Common myeloid progenitor, CD34-positive (primary cell): ENCODE measurements around the gene SLC2A4RG.

Source experiments
- CTCF ChIA-PET: fragments of 350-600 bp; sonication (Branson Sonifier 250); formaldehyde crosslinking; loops from one replicate; lab custom pipeline; 2021; ENCODE audit warnings: antibody characterized with exemption; lab: Charles Lee
- POLR2A ChIA-PET: fragments of 350-600 bp; sonication (Branson Sonifier 250); formaldehyde crosslinking; loops from one replicate; lab custom pipeline; 2021; ENCODE audit warnings: antibody characterized with exemption; lab: Charles Lee
- DNase-seq, 3 donors: peaks; one replicate each; pipeline versions ENCODE4 v3.0.0 to v3.0.0-alpha.2; 2013
- H3K27ac ChIP-seq, 2 experiments: 1 replicate in 1 of 2; 2 replicates in 1 of 2; pipeline ENCODE4 v1.7.0; 2013; ENCODE audit warnings: inconsistent platforms in 2 of 2, low read length in 2 of 2, mild to moderate bottlenecking in 2 of 2, low read depth in 1 of 2, moderate library complexity in 1 of 2; ENCODE audit not compliant: severe bottlenecking in 2 of 2, insufficient read depth in 1 of 2, poor library complexity in 1 of 2
- H3K27me3 ChIP-seq, 5 experiments: replicated peaks in 2 of 5; 1 replicate in 3 of 5; 2 replicates in 2 of 5; pipeline versions ENCODE4 v1.6.1 to v1.7.0; 2013; ENCODE audit warnings: low read length in 4 of 5, mild to moderate bottlenecking in 2 of 5, moderate library complexity in 2 of 5, inconsistent platforms in 1 of 5; ENCODE audit not compliant: insufficient read depth in 5 of 5, control insufficient read depth in 4 of 5
- H3K36me3 ChIP-seq, 4 experiments: 1 replicate in 2 of 4; 2 replicates in 2 of 4; pipeline versions ENCODE4 v1.6.1 to v1.7.0; 2013; ENCODE audit warnings: low read length in 3 of 4, control low read depth in 1 of 4, mild to moderate bottlenecking in 1 of 4; ENCODE audit not compliant: control insufficient read depth in 4 of 4, insufficient read depth in 4 of 4
- H3K4me1 ChIP-seq, 4 experiments: 1 replicate in 3 of 4; 2 replicates in 1 of 4; pipeline versions ENCODE4 v1.6.1 to v1.7.1; 2013; ENCODE audit warnings: low read length in 3 of 4, mild to moderate bottlenecking in 3 of 4, control low read depth in 1 of 4, inconsistent platforms in 1 of 4, moderate library complexity in 1 of 4; ENCODE audit not compliant: control insufficient read depth in 4 of 4, insufficient read depth in 4 of 4; ENCODE audit errors: control extremely low read depth in 1 of 4
- H3K4me3 ChIP-seq, 7 experiments: 1 replicate in 4 of 7; 2 replicates in 3 of 7; pipeline versions ENCODE4 v1.5.1 to v1.7.0; 2013; ENCODE audit warnings: mild to moderate bottlenecking in 7 of 7, low read length in 6 of 7, moderate library complexity in 6 of 7, inconsistent platforms in 2 of 7, low read depth in 2 of 7, control low read depth in 1 of 7; ENCODE audit not compliant: insufficient read depth in 4 of 7, control insufficient read depth in 1 of 7; ENCODE audit errors: extremely low read depth in 1 of 7
- H3K9me3 ChIP-seq, 5 experiments: 1 replicate in 4 of 5; 2 replicates in 1 of 5; pipeline versions ENCODE4 v1.6.1 to v1.7.1; 2013; ENCODE audit warnings: low read length in 4 of 5, mild to moderate bottlenecking in 2 of 5, inconsistent platforms in 1 of 5, low read depth in 1 of 5, moderate library complexity in 1 of 5; ENCODE audit not compliant: control insufficient read depth in 4 of 5, insufficient read depth in 2 of 5; ENCODE audit errors: control extremely low read depth in 1 of 5
- WGBS: methylation state at CpG from one replicate; pipeline ENCODE4 v1.1.5; 2013; ENCODE audit not compliant: insufficient coverage; 5-methylcytosine and 5-hydroxymethylcytosine counted together

Gene SLC2A4RG

DNA sequence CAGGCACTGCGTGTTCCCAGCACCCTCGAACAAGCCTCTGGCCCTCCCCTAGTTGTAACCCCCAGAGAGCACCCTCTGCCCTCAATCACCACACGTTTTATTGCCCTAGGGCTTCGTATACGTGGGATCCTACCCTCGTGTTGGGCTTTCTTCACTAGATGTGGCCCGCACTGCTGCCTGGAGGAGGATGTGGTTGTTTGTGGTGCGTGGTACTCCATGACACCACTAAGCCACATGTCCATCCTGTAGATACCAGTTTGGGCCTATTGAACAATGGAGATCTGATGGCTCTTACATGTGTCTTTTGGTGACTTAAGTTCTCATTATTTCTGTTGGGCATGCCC lies 17.0 kb downstream of the SLC2A4RG start:
- CTCF ChIA-PET: no interaction called here
- H3K4me1 ChIP-seq: peaks cover 0 to 5% (median 0%) of the 10 kb centered on the region in 4 experiments
- H3K27ac ChIP-seq: no peak overlapping the region
- no peaks in the 10 kb centered on the region for H3K27me3 ChIP-seq
- 95% methylated on average over 2 of the region's 8 CpGs for WGBS
- H3K4me3 ChIP-seq: no peak overlapping the region
- POLR2A ChIA-PET: no interaction called here
- no peaks in the 10 kb centered on the region for H3K9me3 ChIP-seq
- no peaks in the 10 kb centered on the region for H3K36me3 ChIP-seq
- peak in 2 of 3 donors; percentile 43 to 52 for DNase-seq

DNA sequence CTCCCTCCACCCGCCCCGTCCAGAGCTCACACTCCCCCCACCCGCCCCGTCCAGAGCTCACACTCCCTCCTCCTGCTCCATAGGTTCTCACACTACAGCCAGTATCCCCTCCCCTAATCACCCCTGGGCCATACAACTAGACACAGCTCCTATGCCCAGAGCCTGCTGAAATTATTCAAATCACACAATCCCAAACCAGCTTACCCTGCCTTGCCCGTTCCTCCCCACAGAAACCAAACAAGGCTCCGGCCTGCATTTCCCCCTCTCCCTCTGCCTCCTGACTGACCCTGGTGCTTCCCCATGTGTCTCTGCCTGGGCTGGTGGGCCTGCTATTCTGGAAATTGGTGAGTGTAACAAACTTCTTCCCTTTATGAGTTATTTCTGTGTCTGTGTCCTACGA lies 18.6 kb downstream of the SLC2A4RG start:
- POLR2A ChIA-PET: no interaction called here
- H3K27ac ChIP-seq: no peak overlapping the region
- H3K27me3 ChIP-seq: no peaks in the 10 kb centered on the region
- CTCF ChIA-PET: interaction anchor here (0.8 to 1.2 kb wide), 2 partner anchors 18 to 19 kb away, joined by 3 read pairs; no protein-coding TSS in a partner anchor
- DNase-seq: no peak
- WGBS: 92% methylated on average over 6 of the region's 7 CpGs
- H3K4me1 ChIP-seq: peaks cover 0 to 5% (median 0%) of the 10 kb centered on the region in 4 experiments
- H3K4me3 ChIP-seq: no peak overlapping the region
- H3K36me3 ChIP-seq: peaks cover 0 to under 1% (median 0%) of the 10 kb centered on the region in 4 experiments
- no peaks in the 10 kb centered on the region for H3K9me3 ChIP-seq

DNA sequence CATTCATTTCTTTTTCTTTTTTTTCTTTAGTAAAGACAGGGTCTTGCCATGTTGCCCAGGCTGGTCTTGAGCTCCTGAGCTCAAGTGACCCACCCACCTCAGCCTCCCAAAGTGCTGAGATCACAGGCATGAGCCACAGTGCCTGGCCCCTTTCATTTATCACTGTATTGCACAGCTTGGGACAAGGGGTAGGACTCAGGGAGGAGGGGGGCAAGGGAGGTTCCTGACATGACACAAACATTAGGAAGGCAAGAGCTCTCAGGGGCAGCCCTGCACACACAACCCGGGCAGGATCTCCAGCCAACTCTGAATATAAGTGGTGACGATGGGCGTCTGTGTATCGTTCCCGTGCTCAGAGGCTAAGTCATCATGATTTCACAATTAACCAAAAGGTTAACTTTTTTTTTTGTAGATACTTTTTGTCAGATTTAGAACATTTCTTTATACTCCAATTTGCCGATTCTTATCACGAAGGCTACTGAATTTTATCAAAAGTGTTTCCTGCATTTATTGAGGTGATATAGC lies 19.9 kb downstream of the SLC2A4RG start:
- Histone ChIP-seq H3K27ac (no peak overlapping the region), H3K9me3 (no peaks in the 10 kb centered on the region), H3K27me3 (no peaks in the 10 kb centered on the region), H3K4me3 (no peak overlapping the region), H3K36me3 (peaks cover 0 to 4% (median 0%) of the 10 kb centered on the region in 4 experiments), H3K4me1 (peaks cover 0 to 5% (median 0%) of the 10 kb centered on the region in 4 experiments)
- CTCF ChIA-PET: interaction anchor here (2.0 kb wide), 1 partner anchor 9 kb away, joined by 6 read pairs; no protein-coding TSS in a partner anchor
- POLR2A ChIA-PET: no interaction called here
- no CpG with 5 or more reads among the region's 7 CpGs for WGBS
- DNase-seq: no peak

DNA sequence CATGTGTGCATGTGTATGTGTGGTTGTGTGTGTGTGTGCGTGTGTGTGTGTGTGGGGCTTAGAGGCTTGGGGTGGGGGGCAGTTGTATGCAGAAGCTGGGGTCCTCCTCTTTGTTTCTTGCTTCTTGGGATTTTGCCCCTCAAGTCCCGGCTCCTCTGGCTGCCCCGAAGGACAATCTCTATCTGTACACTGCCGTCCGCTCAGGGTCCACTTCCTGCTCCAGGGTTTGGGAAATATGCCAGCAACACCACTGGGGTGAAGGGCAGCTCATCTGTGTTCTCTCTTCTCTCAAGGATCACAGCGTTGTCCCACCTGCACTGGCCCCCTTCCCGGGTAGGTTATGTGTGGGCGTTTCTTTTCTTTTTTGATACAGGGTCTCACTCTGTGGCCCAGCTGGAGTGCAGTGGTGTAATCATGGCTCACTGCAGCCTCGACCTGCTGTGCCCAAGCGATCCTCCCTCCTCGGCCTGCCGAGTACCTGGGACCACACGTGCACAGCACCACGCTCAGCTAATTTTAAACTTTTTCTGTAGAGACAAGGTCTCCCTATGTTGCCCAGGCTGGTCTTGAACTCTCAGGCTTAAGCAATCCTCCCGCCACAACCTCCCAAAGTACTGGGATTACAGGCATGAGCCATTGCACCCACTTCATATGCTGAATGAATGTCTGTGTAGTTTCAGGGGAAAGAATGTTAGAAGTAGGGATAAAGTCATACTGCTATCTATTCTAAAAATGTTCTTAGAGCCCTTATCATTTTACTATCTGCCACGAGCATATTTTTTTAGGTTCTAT lies 25.7 kb downstream of the SLC2A4RG start:
- no peaks in the 10 kb centered on the region for H3K27me3 ChIP-seq
- H3K9me3 ChIP-seq: no peaks in the 10 kb centered on the region
- no peak overlapping the region for H3K27ac ChIP-seq
- no peak for DNase-seq
- POLR2A ChIA-PET: interaction anchor here (0.6 kb wide), 1 partner anchor 18 kb away, joined by 3 read pairs; no protein-coding TSS in a partner anchor
- no peak overlapping the region for H3K4me3 ChIP-seq
- CTCF ChIA-PET: no interaction called here
- WGBS: 93% methylated on average over 13 of the region's 16 CpGs
- no peaks in the 10 kb centered on the region for H3K4me1 ChIP-seq
- H3K36me3 ChIP-seq: peaks cover 2 to 23% (median 7%) of the 10 kb centered on the region in 4 experiments

- H3K36me3 ChIP-seq: peaks cover 2 to 27% (median 7%) of the 10 kb centered on the region in 4 experiments
- CTCF ChIA-PET: no interaction called here
- POLR2A ChIA-PET: interaction anchor here (0.6 kb wide), 1 partner anchor 18 kb away, joined by 3 read pairs; no protein-coding TSS in a partner anchor
- WGBS: 96% methylated on average over 5 of the region's 7 CpGs
- H3K27ac ChIP-seq: no peak overlapping the region
- DNase-seq: peak in 1 of 3 donors; percentile 10
- H3K27me3 ChIP-seq: no peaks in the 10 kb centered on the region
- no peaks in the 10 kb centered on the region for H3K4me1 ChIP-seq
- H3K9me3 ChIP-seq: no peaks in the 10 kb centered on the region
- H3K4me3 ChIP-seq: no peak overlapping the region
These were observed 26.3 kb downstream of the SLC2A4RG start for GRCh38 chr20:63765902-63766301.

- Histone ChIP-seq H3K36me3 (peaks cover 2 to 27% (median 7%) of the 10 kb centered on the region in 4 experiments), H3K9me3 (no peaks in the 10 kb centered on the region), H3K27me3 (no peaks in the 10 kb centered on the region), H3K4me1 (no peaks in the 10 kb centered on the region), H3K4me3 (no peak overlapping the region), H3K27ac (no peak overlapping the region)
- ChIA-PET CTCF (interaction anchor here (1.0 to 1.7 kb wide), 2 partner anchors 55 to 59 kb away, joined by 4 to 5 read pairs; partner anchors contain the start of genes ARFRP1 and ZGPAT), POLR2A (no interaction called here)
- 98% methylated on average over 36 of the region's 38 CpGs for whole genome bisulfite sequencing
- no peak for DNase-seq
These were observed 27.3 kb downstream of the SLC2A4RG start for GRCh38 chr20:63766695-63767426.
